Glutamatergic neuron (in vitro differentiated cells): ENCODE measurements around the gene PLPPR3. TPM values are rescaled to one million over a fixed set of nuclear protein-coding genes. Genes with fewer than 3 reads are reported as not detected.

Source experiments
- DNase-seq: peaks from one replicate; pipeline ENCODE4 v3.0.0; 2022
- H3K27ac Mint-ChIP-seq: one replicate; pipeline ENCODE4 v1.8.0; 2020; ENCODE audit warnings: mild to moderate bottlenecking, mixed read lengths, inconsistent platforms; ENCODE audit not compliant: unreplicated experiment
- H3K27me3 Mint-ChIP-seq: one replicate; pipeline ENCODE4 v1.8.0; 2020; ENCODE audit warnings: mild to moderate bottlenecking, moderate library complexity, mixed read lengths, inconsistent platforms; ENCODE audit not compliant: unreplicated experiment
- H3K36me3 Mint-ChIP-seq: one replicate; pipeline ENCODE4 v1.8.0; 2020; ENCODE audit warnings: mild to moderate bottlenecking, mixed read lengths, inconsistent platforms; ENCODE audit not compliant: unreplicated experiment
- H3K4me1 Mint-ChIP-seq: one replicate; pipeline ENCODE4 v1.8.0; 2020; ENCODE audit warnings: mild to moderate bottlenecking, low read depth, mixed read lengths, inconsistent platforms; ENCODE audit not compliant: unreplicated experiment
- H3K4me3 Mint-ChIP-seq: one replicate; pipeline ENCODE4 v1.8.0; 2020; ENCODE audit warnings: mild to moderate bottlenecking, mixed read lengths, inconsistent platforms; ENCODE audit not compliant: unreplicated experiment
- H3K9me3 Mint-ChIP-seq: one replicate; pipeline ENCODE4 v1.8.0; 2020; ENCODE audit warnings: mild to moderate bottlenecking, moderate library complexity, mixed read lengths, inconsistent platforms; ENCODE audit not compliant: unreplicated experiment
- CTCF ChIP-seq: fragments of 200-600 bp; sonication (generic); IDR thresholded peaks from one replicate; pipeline ENCODE4 v1.5.0; 2021; ENCODE audit not compliant: partially characterized antibody, unreplicated experiment
- total RNA-seq: library from RNA; stranded (reverse); fragmentation: NEBNext Ultra II Directional; extraction: Animal tissue kit (Norgen Biotek cat#: 25700); gene quantifications from one replicate; pipeline ENCODE4 v1.2.1, GENCODE V29; 2021; ENCODE audit not compliant: unreplicated experiment

PLPPR3 gene
- total RNA-seq, 1 donor from 2014 or later, result 392 TPM

- Mint-ChIP-seq H3K9me3 (peaks cover 3% of the 10 kb centered on the region), H3K4me3 (no peak overlapping the region)
Measured at GRCh38 chr19:831407-832369, 9.9 kb upstream of the PLPPR3 start.

GRCh38 chr19:829129-829758, 7.5 kb upstream of the PLPPR3 start:
- H3K4me1 Mint-ChIP-seq, result no peaks in the 10 kb centered on the region
- no peak overlapping the region for H3K4me3 Mint-ChIP-seq
- no peak for DNase-seq
- H3K27me3 Mint-ChIP-seq, result peaks cover under 1% of the 10 kb centered on the region
- TF ChIP-seq CTCF, result no peak
- no peaks in the 10 kb centered on the region for H3K9me3 Mint-ChIP-seq
- no peaks in the 10 kb centered on the region for H3K36me3 Mint-ChIP-seq
- H3K27ac Mint-ChIP-seq, result no peak overlapping the region

More at GRCh38 chr19:831407-832369, 9.9 kb upstream of the PLPPR3 start:
- Mint-ChIP-seq H3K4me1 (no peaks in the 10 kb centered on the region), H3K36me3 (no peaks in the 10 kb centered on the region), H3K27me3 (peaks cover 7% of the 10 kb centered on the region), H3K27ac (no peak overlapping the region)
- no peak for TF ChIP-seq CTCF
- no peak for DNase-seq

GRCh38 chr19:827710-828321, 6.1 kb upstream of the PLPPR3 start, which contains the start of gene AZU1:
TSS of gene AZU1 (plus strand) at chr19:827837. CDS start at chr19:827847, 10 bp downstream.
- Mint-ChIP-seq H3K36me3 (no peaks in the 10 kb centered on the region), H3K27me3 (peaks cover under 1% of the 10 kb centered on the region)

GRCh38 chr19:827314-827709, 5.6 kb upstream of the PLPPR3 start:
- H3K4me3 Mint-ChIP-seq, result no peak overlapping the region
- TF ChIP-seq CTCF, result no peak
- no peak for DNase-seq
- H3K4me1 Mint-ChIP-seq, result peaks cover 3% of the 10 kb centered on the region
- no peak overlapping the region for H3K27ac Mint-ChIP-seq
- no peaks in the 10 kb centered on the region for H3K36me3 Mint-ChIP-seq
- H3K9me3 Mint-ChIP-seq, result peaks cover 7% of the 10 kb centered on the region
- H3K27me3 Mint-ChIP-seq, result peaks cover 4% of the 10 kb centered on the region

More at GRCh38 chr19:827710-828321, 6.1 kb upstream of the PLPPR3 start, which contains the start of gene AZU1:
- no peak for TF ChIP-seq CTCF
- no peak within 1 kb of the TSS for H3K4me3 Mint-ChIP-seq
- DNase-seq, result no peak
- peaks cover 4% of the 10 kb centered on the region for H3K9me3 Mint-ChIP-seq
- H3K27ac Mint-ChIP-seq, result no peak within 1 kb of the TSS
- H3K4me1 Mint-ChIP-seq, result peaks cover 3% of the 10 kb centered on the region
